ENCODE data around the gene SMIM35. TPM values are rescaled to one million over a fixed set of nuclear protein-coding genes. Genes with fewer than 3 reads are reported as not detected.
"Not testable (repeated sequence)": the region's sequence is repeated elsewhere in the genome, so short reads cannot be mapped to it uniquely, and the experiment has no call there.

Gene SMIM35
- total RNA-seq, 1 donor from 2014 or later, result not detected

GRCh38 chr11:118062181-118062580 is 24.6 kb downstream of the SMIM35 start:
- intact Hi-C loops (cut with micrococcal nuclease); ATAC-seq: not testable (repeated sequence)
- peak; percentile 9 for DNase-seq

- ATAC-seq, result no peak
- peak; percentile 6 for DNase-seq
- intact Hi-C loops (cut with micrococcal nuclease), result no loop called here
These were observed 25.1 kb downstream of the SMIM35 start for GRCh38 chr11:118061586-118062125.

GRCh38 chr11:118060869-118061268 is 25.9 kb downstream of the SMIM35 start:
- peak; percentile 55 for DNase-seq
- intact Hi-C loops (cut with micrococcal nuclease), result no loop called here

GRCh38 chr11:118060081-118060661 is 26.6 kb downstream of the SMIM35 start:
- DNase-seq, result peak; percentile 26
- ATAC-seq, result no peak
- intact Hi-C loops (cut with micrococcal nuclease), result no loop called here

More at GRCh38 chr11:118060869-118061268, 25.9 kb downstream of the SMIM35 start:
- peak; percentile 78 for ATAC-seq

GRCh38 chr11:118059246-118059940 is 27.4 kb downstream of the SMIM35 start:
- intact Hi-C loops (cut with micrococcal nuclease), result loop anchor here (10.0 kb wide), 1 partner anchor 245 kb away; no protein-coding TSS in a partner anchor
- peak; percentile 9 for ATAC-seq
- DNase-seq, result peak; percentile 14

GRCh38 chr11:118058311-118059245 is 28.2 kb downstream of the SMIM35 start:
- ATAC-seq, result no peak
- intact Hi-C loops (cut with micrococcal nuclease), result loop anchor here (10.0 kb wide), 1 partner anchor 244 kb away; no protein-coding TSS in a partner anchor
- peak; percentile 12 for DNase-seq

- DNase-seq (peak; percentile 6), ATAC-seq (no peak)
- intact Hi-C loops (cut with micrococcal nuclease), result loop anchor here (10.0 kb wide), 1 partner anchor 243 kb away; no protein-coding TSS in a partner anchor
These were observed 29.3 kb downstream of the SMIM35 start for GRCh38 chr11:118057251-118058145.

- ATAC-seq (no peak), DNase-seq (no peak)
- intact Hi-C loops (cut with micrococcal nuclease), result loop anchor here (10.0 kb wide), 1 partner anchor 242 kb away; no protein-coding TSS in a partner anchor
These were observed 30.0 kb downstream of the SMIM35 start for GRCh38 chr11:118056806-118057205.

GRCh38 chr11:118055966-118056365 is 30.8 kb downstream of the SMIM35 start:
- ATAC-seq (no peak), DNase-seq (peak; percentile 15)
- intact Hi-C loops (cut with micrococcal nuclease), result loop anchor here (10.0 kb wide), 1 partner anchor 241 kb away; no protein-coding TSS in a partner anchor

GRCh38 chr11:118054712-118055640 is 31.8 kb downstream of the SMIM35 start:
- DNase-seq, result peak; percentile 25
- ATAC-seq, result no peak
- intact Hi-C loops (cut with micrococcal nuclease), result loop anchor here (10.0 kb wide), 1 partner anchor 240 kb away; no protein-coding TSS in a partner anchor

- peak; percentile 21 for ATAC-seq
- DNase-seq, result peak; percentile 19
- intact Hi-C loops (cut with micrococcal nuclease), result loop anchor here (10.0 kb wide), 1 partner anchor 238 kb away; no protein-coding TSS in a partner anchor
These were observed 34.1 kb downstream of the SMIM35 start for GRCh38 chr11:118052581-118053206.

GRCh38 chr11:118051611-118052461 is 34.9 kb downstream of the SMIM35 start:
- intact Hi-C loops (cut with micrococcal nuclease), result loop anchor here (10.0 kb wide), 1 partner anchor 237 kb away; no protein-coding TSS in a partner anchor
- ATAC-seq, result no peak
- peak; percentile 28 for DNase-seq

GRCh38 chr11:118051136-118051610 is 35.6 kb downstream of the SMIM35 start:
- ATAC-seq (no peak), DNase-seq (peak; percentile 6)
- intact Hi-C loops (cut with micrococcal nuclease), result loop anchor here (10.0 kb wide), 1 partner anchor 236 kb away; no protein-coding TSS in a partner anchor

GRCh38 chr11:118050208-118050891 is 36.4 kb downstream of the SMIM35 start:
- intact Hi-C loops (cut with micrococcal nuclease), result loop anchor here (10.0 kb wide), 1 partner anchor 236 kb away; no protein-coding TSS in a partner anchor

GRCh38 chr11:118049771-118050170 is 37.0 kb downstream of the SMIM35 start:
- DNase-seq, result no peak
- no peak for ATAC-seq
- intact Hi-C loops (cut with micrococcal nuclease), result loop anchor here (10.0 kb wide), 1 partner anchor 235 kb away; no protein-coding TSS in a partner anchor

More at GRCh38 chr11:118050208-118050891, 36.4 kb downstream of the SMIM35 start:
- no peak for ATAC-seq
- DNase-seq, result no peak
